ENCODE results near the gene SINHCAF.

SINHCAF gene

GRCh38 chr12:31232361-31232965 is 93.5 kb downstream of the SINHCAF start:
- H3K27ac ChIP-seq: no peak overlapping the region
- no peak for TF ChIP-seq CTCF (conservative IDR thresholded peaks at IDR 0.05; ENCODE audit: low read depth)
- CTCF ChIA-PET: no interaction called here
- POLR2A ChIA-PET (ENCODE audit: low non-redundant PET): no interaction called here
- DNase-seq (ENCODE audit: low spot score): no peak

GRCh38 chr12:31231611-31232360 is 94.2 kb downstream of the SINHCAF start:
- TF ChIP-seq CTCF (conservative IDR thresholded peaks at IDR 0.05; ENCODE audit: low read depth): no peak
- no peak overlapping the region for H3K27ac ChIP-seq
- CTCF ChIA-PET: no interaction called here
- DNase-seq (ENCODE audit: low spot score): no peak
- POLR2A ChIA-PET (ENCODE audit: low non-redundant PET): no interaction called here
